ENCODE results near the gene ANO1. TPM values are rescaled to one million over a fixed set of nuclear protein-coding genes. Genes with fewer than 3 reads are reported as not detected.

The ANO1 gene
- total RNA-seq, 4 donors from 2014 or later, result 6.8 to 72.6 (median 36.2) TPM

GRCh38 chr11:70139785-70140410, 61.8 kb downstream of the ANO1 start:
- Histone ChIP-seq H3K36me3 (no peaks in the 10 kb centered on the region), H3K9me3 (no peaks in the 10 kb centered on the region), H3K27ac (no peak overlapping the region), H3K4me3 (no peak overlapping the region), H3K4me1 (no peaks in the 10 kb centered on the region), H3K27me3 (no peaks in the 10 kb centered on the region)
- DNase-seq, result no peak
- intact Hi-C loops (cut with DNase I; ENCODE audit: low total_unique reads), result no loop called here
- no peak for TF ChIP-seq POLR2A (IDR thresholded peaks at IDR 0.05)

- H3K4me1 ChIP-seq, result no peaks in the 10 kb centered on the region
- TF ChIP-seq POLR2A (IDR thresholded peaks at IDR 0.05) (no peak), CTCF (IDR thresholded peaks at IDR 0.05) (no peak)
- peak overlapping the region; percentile 54 for H3K27ac ChIP-seq
- no peak overlapping the region for H3K4me3 ChIP-seq
- no peaks in the 10 kb centered on the region for H3K9me3 ChIP-seq
- H3K36me3 ChIP-seq, result no peaks in the 10 kb centered on the region
- DNase-seq, result no peak
- no peaks in the 10 kb centered on the region for H3K27me3 ChIP-seq
- intact Hi-C loops (cut with DNase I; ENCODE audit: low total_unique reads), result no loop called here
Observed at GRCh38 chr11:70140711-70141485, 62.8 kb downstream of the ANO1 start.

GRCh38 chr11:70141486-70142220, 63.5 kb downstream of the ANO1 start:
- Histone ChIP-seq H3K4me3 (peak overlapping the region in 1 of 2 donors; percentile 5), H3K9me3 (no peaks in the 10 kb centered on the region), H3K27ac (peak overlapping the region; percentile 54), H3K36me3 (no peaks in the 10 kb centered on the region), H3K4me1 (no peaks in the 10 kb centered on the region), H3K27me3 (no peaks in the 10 kb centered on the region)
- intact Hi-C loops (cut with DNase I; ENCODE audit: low total_unique reads), result no loop called here
- no peak for TF ChIP-seq POLR2A (IDR thresholded peaks at IDR 0.05)
- no peak for TF ChIP-seq CTCF (IDR thresholded peaks at IDR 0.05)
- DNase-seq, result peak in 1 of 2 donors; percentile 25

GRCh38 chr11:70142221-70142875, 64.2 kb downstream of the ANO1 start:
- no peak overlapping the region for H3K4me3 ChIP-seq
- H3K27ac ChIP-seq, result peak overlapping the region in 1 of 2 donors; percentile 54
- H3K4me1 ChIP-seq, result no peaks in the 10 kb centered on the region
- H3K36me3 ChIP-seq, result no peaks in the 10 kb centered on the region
- no peak for TF ChIP-seq CTCF (IDR thresholded peaks at IDR 0.05)
- TF ChIP-seq POLR2A (IDR thresholded peaks at IDR 0.05), result no peak
- intact Hi-C loops (cut with DNase I; ENCODE audit: low total_unique reads), result no loop called here
- no peaks in the 10 kb centered on the region for H3K9me3 ChIP-seq
- no peaks in the 10 kb centered on the region for H3K27me3 ChIP-seq
- no peak for DNase-seq

GRCh38 chr11:70144262-70144661, 66.1 kb downstream of the ANO1 start:
- intact Hi-C loops (cut with DNase I; ENCODE audit: low total_unique reads), result no loop called here

More at GRCh38 chr11:70144262-70144661, 66.1 kb downstream of the ANO1 start:
- DNase-seq, result no peak
- no peak overlapping the region for H3K4me3 ChIP-seq
- H3K27ac ChIP-seq, result no peak overlapping the region
- H3K36me3 ChIP-seq, result no peaks in the 10 kb centered on the region
- TF ChIP-seq POLR2A (IDR thresholded peaks at IDR 0.05) (no peak), CTCF (IDR thresholded peaks at IDR 0.05) (no peak)
- no peaks in the 10 kb centered on the region for H3K4me1 ChIP-seq
- H3K9me3 ChIP-seq, result no peaks in the 10 kb centered on the region
- no peaks in the 10 kb centered on the region for H3K27me3 ChIP-seq

All from uterus (tissue), 4 donors.